ENCODE data around the gene GLI2. TPM values are rescaled to one million over a fixed set of nuclear protein-coding genes. Genes with fewer than 3 reads are reported as not detected.

The GLI2 gene
- total RNA-seq, 1 experiment from 2014 or later = not detected

DNA sequence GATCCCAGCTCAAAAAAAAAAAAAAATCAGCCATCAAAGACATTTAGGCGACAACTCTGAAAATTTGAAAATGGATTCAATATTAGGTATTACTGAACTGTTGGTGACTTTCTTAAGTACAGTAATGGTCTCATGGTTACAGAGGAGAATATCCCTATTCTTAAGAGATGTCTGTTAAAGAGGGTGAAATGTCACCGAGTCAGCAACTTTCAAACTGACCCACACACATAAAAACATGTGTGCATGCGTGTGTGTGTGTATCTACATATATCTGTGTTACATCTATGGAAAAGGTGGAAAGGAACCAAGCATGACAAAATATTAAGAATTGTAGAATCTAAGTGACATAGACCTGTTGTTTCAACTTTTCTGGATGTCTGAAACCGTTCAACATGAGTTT, 41.6 kb upstream of the GLI2 start:
- H2AFZ ChIP-seq (ENCODE audit: low read length) = no peak overlapping the region
- H3K4me3 ChIP-seq (ENCODE audit: low read length) = no peak overlapping the region
- H4K20me1 ChIP-seq (ENCODE audit: insufficient read depth, low read depth, low read length) = no peaks in the 10 kb centered on the region
- no peaks in the 10 kb centered on the region for H3K36me3 ChIP-seq (ENCODE audit: insufficient read depth, low read length)
- H3K27ac ChIP-seq (ENCODE audit: low read length) = no peak overlapping the region
- H3K9me3 ChIP-seq (ENCODE audit: low read length) = no peaks in the 10 kb centered on the region
- H3K9me2 ChIP-seq (replicated peaks; ENCODE audit: insufficient read depth, low read length) = no peaks in the 10 kb centered on the region
- no peak overlapping the region for H3K4me2 ChIP-seq (ENCODE audit: low read depth, low read length, poor library complexity, severe bottlenecking)
- H3K27me3 ChIP-seq (ENCODE audit: low read length) = no peaks in the 10 kb centered on the region
- H3K9ac ChIP-seq (ENCODE audit: low read length) = no peak overlapping the region
- no peaks in the 10 kb centered on the region for H3K79me2 ChIP-seq (ENCODE audit: low read length)
- no peak for DNase-seq
- no peaks in the 10 kb centered on the region for H3K4me1 ChIP-seq (ENCODE audit: low read length)

DNA sequence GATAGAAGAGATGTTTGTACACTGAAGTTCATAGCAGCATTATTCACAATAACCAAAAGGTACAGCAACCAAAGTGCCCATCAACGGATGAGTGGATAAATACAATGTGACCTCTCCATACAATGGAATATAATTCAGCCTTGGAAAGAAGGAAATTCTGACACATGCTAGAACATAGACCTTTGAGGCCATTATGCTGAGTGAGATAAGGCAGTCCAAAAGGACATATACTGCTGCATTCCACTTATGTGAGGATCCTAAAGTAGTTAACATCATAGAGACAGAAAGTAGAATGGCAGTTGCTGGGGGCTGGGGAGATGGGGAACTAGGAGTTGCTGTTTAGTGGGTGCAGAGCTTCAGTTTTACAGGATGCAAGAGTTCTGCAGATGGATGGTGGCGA, 38.2 kb upstream of the GLI2 start:
- Histone ChIP-seq H3K4me2 (ENCODE audit: low read depth, low read length, poor library complexity, severe bottlenecking) (no peak overlapping the region), H3K9ac (ENCODE audit: low read length) (no peak overlapping the region), H3K27ac (ENCODE audit: low read length) (no peak overlapping the region), H4K20me1 (ENCODE audit: insufficient read depth, low read depth, low read length) (no peaks in the 10 kb centered on the region), H3K27me3 (ENCODE audit: low read length) (no peaks in the 10 kb centered on the region), H3K79me2 (ENCODE audit: low read length) (no peaks in the 10 kb centered on the region), H2AFZ (ENCODE audit: low read length) (no peak overlapping the region), H3K9me3 (ENCODE audit: low read length) (no peaks in the 10 kb centered on the region), H3K9me2 (replicated peaks; ENCODE audit: insufficient read depth, low read length) (no peaks in the 10 kb centered on the region), H3K36me3 (ENCODE audit: insufficient read depth, low read length) (no peaks in the 10 kb centered on the region), H3K4me3 (ENCODE audit: low read length) (no peak overlapping the region), H3K4me1 (ENCODE audit: low read length) (no peaks in the 10 kb centered on the region)
- DNase-seq = no peak

DNA sequence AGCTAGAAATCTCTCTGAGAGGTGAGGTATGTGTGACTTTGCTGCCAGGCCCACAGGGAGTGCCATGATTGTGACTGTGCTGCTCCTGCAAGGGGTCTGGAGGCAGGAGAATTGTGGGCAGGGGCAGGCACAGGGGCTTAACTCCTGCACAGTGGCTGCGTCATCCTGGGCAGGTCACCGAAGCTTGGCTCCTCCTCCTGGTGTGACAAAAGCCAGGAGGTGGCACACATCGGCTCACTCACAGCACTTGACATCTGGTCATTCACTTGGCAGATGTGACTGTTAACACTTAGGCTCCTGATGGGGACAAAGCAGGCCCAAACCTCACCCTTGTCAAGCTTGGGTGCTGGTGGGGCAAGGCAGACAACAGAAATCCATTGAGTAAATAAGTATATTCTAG, 36.4 kb upstream of the GLI2 start:
- Histone ChIP-seq H3K27me3 (ENCODE audit: low read length) (no peaks in the 10 kb centered on the region), H3K4me2 (ENCODE audit: low read depth, low read length, poor library complexity, severe bottlenecking) (no peak overlapping the region), H3K4me3 (ENCODE audit: low read length) (no peak overlapping the region)

DNA sequence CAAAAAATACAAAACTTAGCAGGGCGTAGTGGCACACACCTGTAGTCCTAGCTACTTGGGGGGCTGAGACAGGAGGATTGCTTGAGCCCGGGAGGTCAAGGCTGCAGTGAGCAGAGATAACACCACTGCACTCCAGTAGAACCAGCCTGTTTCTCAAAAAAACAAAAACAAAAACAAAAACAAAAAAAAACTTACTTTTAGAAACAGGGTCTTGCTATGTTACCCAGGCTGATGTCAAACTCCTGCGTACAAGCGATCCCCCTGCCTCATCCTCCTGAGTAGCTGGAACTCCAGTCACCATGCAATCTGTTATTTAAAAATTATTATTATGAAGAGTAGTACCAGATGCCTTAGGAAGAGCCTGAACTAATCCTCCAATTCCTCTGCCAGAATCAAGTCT, 35.0 kb upstream of the GLI2 start:
- Histone ChIP-seq H3K79me2 (ENCODE audit: low read length) (no peaks in the 10 kb centered on the region), H3K4me2 (ENCODE audit: low read depth, low read length, poor library complexity, severe bottlenecking) (no peak overlapping the region), H3K9me3 (ENCODE audit: low read length) (no peaks in the 10 kb centered on the region), H3K4me1 (ENCODE audit: low read length) (no peaks in the 10 kb centered on the region), H3K27ac (ENCODE audit: low read length) (no peak overlapping the region), H3K9me2 (replicated peaks; ENCODE audit: insufficient read depth, low read length) (no peaks in the 10 kb centered on the region), H3K36me3 (ENCODE audit: insufficient read depth, low read length) (no peaks in the 10 kb centered on the region), H4K20me1 (ENCODE audit: insufficient read depth, low read depth, low read length) (no peaks in the 10 kb centered on the region), H3K9ac (ENCODE audit: low read length) (no peak overlapping the region), H2AFZ (ENCODE audit: low read length) (no peak overlapping the region), H3K4me3 (ENCODE audit: low read length) (no peak overlapping the region), H3K27me3 (ENCODE audit: low read length) (no peaks in the 10 kb centered on the region)
- no peak for DNase-seq

More for the DNA sequence above, 36.4 kb upstream of the GLI2 start:
- Histone ChIP-seq H4K20me1 (ENCODE audit: insufficient read depth, low read depth, low read length) (no peaks in the 10 kb centered on the region), H3K36me3 (ENCODE audit: insufficient read depth, low read length) (no peaks in the 10 kb centered on the region), H3K4me1 (ENCODE audit: low read length) (no peaks in the 10 kb centered on the region), H3K9ac (ENCODE audit: low read length) (no peak overlapping the region), H3K9me2 (replicated peaks; ENCODE audit: insufficient read depth, low read length) (no peaks in the 10 kb centered on the region), H2AFZ (ENCODE audit: low read length) (no peak overlapping the region), H3K27ac (ENCODE audit: low read length) (no peak overlapping the region), H3K9me3 (ENCODE audit: low read length) (no peaks in the 10 kb centered on the region), H3K79me2 (ENCODE audit: low read length) (no peaks in the 10 kb centered on the region)
- DNase-seq = no peak

DNA sequence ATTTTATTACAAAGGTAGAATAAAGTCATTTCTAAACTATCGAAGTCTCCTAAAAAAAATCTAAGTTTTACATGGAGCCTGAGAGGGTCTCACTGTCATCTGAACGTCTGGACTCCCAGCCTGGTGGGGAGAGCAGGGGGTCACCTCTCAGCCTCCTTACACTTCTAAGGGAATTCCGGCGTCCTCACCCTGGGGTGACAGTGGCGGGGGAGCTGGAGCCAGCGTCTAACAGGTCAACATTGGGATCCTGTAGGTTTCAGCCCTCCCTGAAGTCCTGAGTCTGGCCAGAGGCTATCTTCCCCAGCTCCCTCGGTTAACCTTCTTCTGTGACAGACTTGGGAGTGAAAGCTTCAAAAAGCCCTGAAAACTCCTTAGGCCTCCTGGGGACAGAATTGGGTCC, 34.6 kb upstream of the GLI2 start:
- Histone ChIP-seq H4K20me1 (ENCODE audit: insufficient read depth, low read depth, low read length) (no peaks in the 10 kb centered on the region), H3K36me3 (ENCODE audit: insufficient read depth, low read length) (no peaks in the 10 kb centered on the region), H3K4me2 (ENCODE audit: low read depth, low read length, poor library complexity, severe bottlenecking) (no peak overlapping the region), H3K27ac (ENCODE audit: low read length) (no peak overlapping the region), H3K9ac (ENCODE audit: low read length) (no peak overlapping the region), H3K79me2 (ENCODE audit: low read length) (no peaks in the 10 kb centered on the region), H3K4me1 (ENCODE audit: low read length) (no peaks in the 10 kb centered on the region), H3K4me3 (ENCODE audit: low read length) (no peak overlapping the region), H2AFZ (ENCODE audit: low read length) (no peak overlapping the region), H3K9me2 (replicated peaks; ENCODE audit: insufficient read depth, low read length) (no peaks in the 10 kb centered on the region), H3K9me3 (ENCODE audit: low read length) (no peaks in the 10 kb centered on the region), H3K27me3 (ENCODE audit: low read length) (no peaks in the 10 kb centered on the region)
- DNase-seq = no peak

DNA sequence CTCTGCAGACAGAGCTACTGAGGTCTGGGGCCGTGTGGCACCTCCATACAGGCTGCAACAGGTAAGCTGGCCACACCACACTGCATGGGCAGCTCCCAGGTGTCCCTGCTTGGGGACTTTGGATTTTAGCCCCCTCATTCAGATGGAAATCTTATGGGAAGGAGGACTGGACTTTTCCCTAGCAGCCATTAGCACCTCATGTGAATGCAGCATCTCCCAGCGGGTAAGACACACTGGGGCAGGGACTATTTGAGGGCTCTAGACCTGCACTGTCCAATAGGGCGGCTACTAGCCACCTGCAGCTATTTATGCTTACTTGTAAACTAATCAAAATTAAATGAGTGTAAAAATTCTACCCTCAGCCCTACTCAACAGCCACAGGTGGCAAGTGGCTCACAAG, 34.2 kb upstream of the GLI2 start:
- Histone ChIP-seq H3K9ac (ENCODE audit: low read length) (no peak overlapping the region), H3K27ac (ENCODE audit: low read length) (no peak overlapping the region), H4K20me1 (ENCODE audit: insufficient read depth, low read depth, low read length) (no peaks in the 10 kb centered on the region), H3K4me3 (ENCODE audit: low read length) (no peak overlapping the region), H3K27me3 (ENCODE audit: low read length) (no peaks in the 10 kb centered on the region), H3K4me1 (ENCODE audit: low read length) (no peaks in the 10 kb centered on the region), H3K79me2 (ENCODE audit: low read length) (no peaks in the 10 kb centered on the region), H3K9me3 (ENCODE audit: low read length) (no peaks in the 10 kb centered on the region), H3K36me3 (ENCODE audit: insufficient read depth, low read length) (no peaks in the 10 kb centered on the region), H2AFZ (ENCODE audit: low read length) (no peak overlapping the region), H3K9me2 (replicated peaks; ENCODE audit: insufficient read depth, low read length) (no peaks in the 10 kb centered on the region), H3K4me2 (ENCODE audit: low read depth, low read length, poor library complexity, severe bottlenecking) (no peak overlapping the region)
- DNase-seq = no peak

DNA sequence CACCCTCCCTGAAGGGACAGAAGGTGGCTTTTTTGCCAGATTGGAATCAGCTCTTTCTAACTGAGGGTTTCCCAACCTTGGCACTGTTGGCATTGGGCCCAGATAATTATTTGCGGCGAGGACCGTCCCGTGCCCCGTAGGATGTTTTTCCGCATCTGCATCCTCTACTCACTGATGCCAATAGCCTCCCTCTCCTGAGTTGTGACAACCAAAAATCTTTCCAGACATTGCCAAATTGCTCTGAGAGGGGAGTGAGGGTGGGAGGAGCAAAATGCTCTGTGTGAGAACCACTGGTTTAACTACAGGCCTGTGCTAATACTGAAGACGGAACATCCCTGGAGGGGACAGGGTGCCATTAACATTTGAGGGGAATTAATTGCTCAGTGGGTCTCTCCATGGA, 33.6 kb upstream of the GLI2 start:
- no peaks in the 10 kb centered on the region for H3K36me3 ChIP-seq (ENCODE audit: insufficient read depth, low read length)

DNA sequence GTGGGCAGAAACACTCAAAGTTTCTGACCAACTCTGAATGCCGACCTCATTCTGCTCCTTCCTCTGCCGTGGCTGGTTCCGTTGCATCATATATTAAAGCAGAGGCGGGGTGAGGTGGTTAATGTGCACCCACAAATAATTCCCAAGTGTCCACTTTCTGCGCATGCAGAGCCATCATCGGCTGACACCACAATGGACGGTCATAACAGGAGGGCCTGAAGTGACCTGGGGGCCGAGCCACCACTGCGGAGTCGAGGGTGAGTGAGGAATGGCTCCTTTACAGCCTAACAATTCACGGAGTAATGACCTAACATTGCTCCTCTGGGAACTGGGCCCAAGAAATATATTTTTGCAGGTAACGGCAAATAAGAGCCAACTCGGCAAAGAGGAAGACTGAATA, 32.9 kb upstream of the GLI2 start:
- Histone ChIP-seq H3K36me3 (ENCODE audit: insufficient read depth, low read length) (no peaks in the 10 kb centered on the region), H3K79me2 (ENCODE audit: low read length) (no peaks in the 10 kb centered on the region), H3K4me3 (ENCODE audit: low read length) (no peak overlapping the region), H3K27me3 (ENCODE audit: low read length) (no peaks in the 10 kb centered on the region), H3K9ac (ENCODE audit: low read length) (no peak overlapping the region), H3K4me1 (ENCODE audit: low read length) (no peaks in the 10 kb centered on the region), H2AFZ (ENCODE audit: low read length) (no peak overlapping the region), H4K20me1 (ENCODE audit: insufficient read depth, low read depth, low read length) (no peaks in the 10 kb centered on the region), H3K4me2 (ENCODE audit: low read depth, low read length, poor library complexity, severe bottlenecking) (no peak overlapping the region), H3K27ac (ENCODE audit: low read length) (no peak overlapping the region), H3K9me3 (ENCODE audit: low read length) (no peaks in the 10 kb centered on the region), H3K9me2 (replicated peaks; ENCODE audit: insufficient read depth, low read length) (no peaks in the 10 kb centered on the region)
- DNase-seq = no peak

More for the DNA sequence above, 33.6 kb upstream of the GLI2 start:
- Histone ChIP-seq H3K9me2 (replicated peaks; ENCODE audit: insufficient read depth, low read length) (no peaks in the 10 kb centered on the region), H3K9me3 (ENCODE audit: low read length) (no peaks in the 10 kb centered on the region), H3K27ac (ENCODE audit: low read length) (no peak overlapping the region), H3K27me3 (ENCODE audit: low read length) (no peaks in the 10 kb centered on the region), H3K79me2 (ENCODE audit: low read length) (no peaks in the 10 kb centered on the region), H3K4me1 (ENCODE audit: low read length) (no peaks in the 10 kb centered on the region), H4K20me1 (ENCODE audit: insufficient read depth, low read depth, low read length) (no peaks in the 10 kb centered on the region), H3K4me2 (ENCODE audit: low read depth, low read length, poor library complexity, severe bottlenecking) (no peak overlapping the region), H3K9ac (ENCODE audit: low read length) (no peak overlapping the region), H3K4me3 (ENCODE audit: low read length) (no peak overlapping the region), H2AFZ (ENCODE audit: low read length) (no peak overlapping the region)
- no peak for DNase-seq

DNA sequence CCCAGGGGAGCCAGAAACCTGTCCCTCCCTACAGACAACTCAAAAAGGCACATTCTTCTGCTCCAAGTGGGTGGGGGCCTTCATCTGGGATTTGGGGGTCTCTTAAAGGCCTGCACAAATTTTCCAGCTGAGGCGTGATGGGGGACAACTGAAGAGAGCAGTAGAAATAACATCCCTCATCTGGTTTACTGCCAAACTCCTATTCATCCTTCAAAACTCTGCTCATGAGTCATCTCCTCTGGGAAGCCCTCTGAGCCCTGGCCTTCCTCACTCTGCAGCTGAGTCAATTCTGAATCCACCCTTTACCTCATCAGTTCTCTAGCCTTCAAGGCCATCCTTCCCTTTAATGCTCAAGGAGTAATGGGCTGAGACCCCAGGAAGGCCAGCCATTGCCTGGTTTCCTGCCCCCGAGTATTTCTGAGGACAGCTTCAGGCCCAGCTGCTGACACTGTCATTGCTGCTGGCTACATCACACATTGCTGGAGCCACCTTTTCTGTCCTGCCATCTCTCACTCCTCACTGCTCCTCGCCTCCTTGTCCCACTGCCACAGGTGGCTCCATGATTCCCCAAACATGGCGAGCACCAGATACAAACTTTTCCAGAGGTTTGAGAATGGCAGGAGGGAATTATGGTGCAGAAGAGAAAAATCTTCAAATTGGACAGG, 32.2 kb upstream of the GLI2 start:
- Histone ChIP-seq H3K27ac (ENCODE audit: low read length) (no peak overlapping the region), H3K4me3 (ENCODE audit: low read length) (no peak overlapping the region), H3K79me2 (ENCODE audit: low read length) (no peaks in the 10 kb centered on the region), H3K9me3 (ENCODE audit: low read length) (no peaks in the 10 kb centered on the region), H3K27me3 (ENCODE audit: low read length) (no peaks in the 10 kb centered on the region), H2AFZ (ENCODE audit: low read length) (no peak overlapping the region), H3K4me2 (ENCODE audit: low read depth, low read length, poor library complexity, severe bottlenecking) (no peak overlapping the region), H3K36me3 (ENCODE audit: insufficient read depth, low read length) (no peaks in the 10 kb centered on the region), H3K9ac (ENCODE audit: low read length) (no peak overlapping the region), H3K4me1 (ENCODE audit: low read length) (no peaks in the 10 kb centered on the region), H3K9me2 (replicated peaks; ENCODE audit: insufficient read depth, low read length) (no peaks in the 10 kb centered on the region), H4K20me1 (ENCODE audit: insufficient read depth, low read depth, low read length) (no peaks in the 10 kb centered on the region)
- no peak for DNase-seq
